ENCODE results near the gene WDR77. TPM values are rescaled to one million over a fixed set of nuclear protein-coding genes. Genes with fewer than 3 reads are reported as not detected.

Gene WDR77
- total and polyA plus RNA-seq, 9 of the 15 experiments (the other 6 are each of a cell fraction or from before 2014, with no cell fraction given) = 20.6 to 160 (median 75.3) TPM

GRCh38 chr1:111496398-111496797 lies 47.3 kb upstream of the WDR77 start:
- H3K4me1 ChIP-seq (replicated peaks in 1 of 2; ENCODE audit: control insufficient read depth in 2 of 2, insufficient read depth in 2 of 2, low read length in 2 of 2) = no peaks in the 10 kb centered on the region
- no peak overlapping the region for H3K4me2 ChIP-seq (ENCODE audit: insufficient read depth, low read length)
- POLR2A ChIA-PET = interaction anchor here (1.0 to 4.6 kb wide), 4 partner anchors 11 to 46 kb away, joined by 3 to 29 read pairs (median 4); no protein-coding TSS in a partner anchor
- H3K79me2 ChIP-seq (ENCODE audit: control insufficient read depth, insufficient read depth, low read length) = no peaks in the 10 kb centered on the region
- no peak overlapping the region for H2AFZ ChIP-seq (ENCODE audit: low read depth, low read length)
- no peaks in the 10 kb centered on the region for H3K36me3 ChIP-seq (ENCODE audit: control insufficient read depth, insufficient read depth, low read length)
- peaks cover 15 to 20% of the 10 kb centered on the region in 2 experiments for H3K27me3 ChIP-seq (ENCODE audit: control insufficient read depth in 2 of 2, insufficient read depth in 2 of 2, low read length in 2 of 2)
- H3K4me3 ChIP-seq = no peak overlapping the region
- no peak overlapping the region for H3K9ac ChIP-seq (ENCODE audit: insufficient read depth in 1 of 2, low read depth in 2 of 2, low read length in 2 of 2)
- H3K27ac ChIP-seq (ENCODE audit: extremely low read depth, low read depth, low read length) = no peak overlapping the region
- H4K20me1 ChIP-seq (replicated peaks; ENCODE audit: control insufficient read depth, insufficient read depth, low read length) = no peaks in the 10 kb centered on the region
- H3K9me3 ChIP-seq (replicated peaks; ENCODE audit: control insufficient read depth, insufficient read depth, low read depth, low read length) = no peaks in the 10 kb centered on the region
- no peaks in the 10 kb centered on the region for H3K9me1 ChIP-seq (ENCODE audit: control insufficient read depth, insufficient read depth, low read length)
- 53% methylated on average over 4 of the region's 4 CpGs for whole genome bisulfite sequencing (ENCODE audit: insufficient coverage, low coverage, missing lambda C conversion rate)
- ATAC-seq (no peak), DNase-seq (ENCODE audit: extremely low read depth in 1 of 4, low spot score in 3 of 4) (no peak), FAIRE-seq (no peak)
- intact Hi-C loops (cut with micrococcal nuclease) = no loop called here
- TF ChIP-seq ZNF830 (CRISPR knock-in tag; IDR thresholded peaks at IDR 0.05) (no peak), POLR2AphosphoS2 (IDR thresholded peaks at IDR 0.05; ENCODE audit: low read length) (no peak), MYNN (IDR thresholded peaks at IDR 0.05) (no peak), MYNN (CRISPR knock-in tag; IDR thresholded peaks at IDR 0.05) (no peak), ETV1 (tag; conservative IDR thresholded peaks at IDR 0.05; ENCODE audit: low read depth) (no peak), RUNX1 (IDR thresholded peaks at IDR 0.05; ENCODE audit: low read depth) (no peak), NFE2 (IDR thresholded peaks at IDR 0.05; ENCODE audit: low read depth) (no peak), ARID2 (IDR thresholded peaks at IDR 0.05) (no peak), ZNF3 (CRISPR knock-in tag; IDR thresholded peaks at IDR 0.05) (no peak), RAD51 (IDR thresholded peaks at IDR 0.05; ENCODE audit: borderline replicate concordance, low read depth) (no peak)
- no TSS peak for BruUV-seq (replicated peaks)
- CTCF ChIA-PET (ENCODE audit: low intra/inter-chr PET ratio) = no interaction called here
- in situ Hi-C loops (cut with MboI) = loop anchor here (25.0 kb wide), 1 partner anchor 841 kb away; no protein-coding TSS in a partner anchor
